Body of pancreas (tissue), 4 donors: ENCODE results near the gene SLC25A46. TPM values are rescaled to one million over a fixed set of nuclear protein-coding genes. Genes with fewer than 3 reads are reported as not detected.
"Not testable (repeated sequence)": the region's sequence is repeated elsewhere in the genome, so short reads cannot be mapped to it uniquely, and the experiment has no call there.

Source experiments
- ATAC-seq: fragments of 150-250 bp; one replicate; pipeline ENCODE4 v1.9.1; 2016
- DNase-seq, 4 donors: peaks; one replicate each; pipeline ENCODE4 v3.0.0-alpha.2; 2019
- H3K27ac ChIP-seq, 4 donors: fragments of 200-600 bp; sonication (generic); 1 replicate in 3 of 4; 2 replicates in 1 of 4; pipeline versions ENCODE4 v1.5.1 to v1.6.1; 2016 to 2019; ENCODE audit warnings: mild to moderate bottlenecking in 1 of 4, mixed read lengths in 1 of 4, moderate library complexity in 1 of 4
- H3K27me3 ChIP-seq, 2 donors: fragments of 200-600 bp; sonication (generic); one replicate each; pipeline ENCODE4 v1.6.0; 2016; ENCODE audit warnings: mild to moderate bottlenecking in 1 of 2
- H3K36me3 ChIP-seq, 2 donors: fragments of 200-600 bp; sonication (generic); replicated peaks in 1 of 2; 2 replicates each; pipeline ENCODE4 v1.5.1; 2016; ENCODE audit warnings: low read depth in 2 of 2; ENCODE audit not compliant: insufficient read depth in 1 of 2
- H3K4me1 ChIP-seq: fragments of 200-600 bp; sonication (generic); one replicate; pipeline ENCODE4 v1.6.0; 2016
- H3K4me3 ChIP-seq, 2 donors: fragments of 200-600 bp; sonication (generic); 1 replicate in 1 of 2; 2 replicates in 1 of 2; pipeline ENCODE4 v1.5.1; 2016 to 2019
- H3K9me3 ChIP-seq, 3 donors: fragments of 200-600 bp; sonication (generic); 1 replicate in 2 of 3; 2 replicates in 1 of 3; pipeline ENCODE4 v1.5.1; 2016
- POLR2A ChIP-seq, 3 donors: fragments of 450-650 bp; IDR thresholded peaks; one replicate each; pipeline ENCODE4 v1.6.1; 2016; ENCODE audit warnings: antibody characterized with exemption in 3 of 3, mild to moderate bottlenecking in 2 of 3
- WGBS, 2 donors: methylation state at CpG; one replicate each; pipeline ENCODE4 v1.1.5; 2017; 5-methylcytosine and 5-hydroxymethylcytosine counted together
- intact Hi-C: fragments of 100-400 bp; cut with DNase I; formaldehyde crosslinking; loops from one replicate; pipeline ENCODE4 v1.15.1; 2023
- total RNA-seq, 2 donors: library from RNA; depleted of rRNA; stranded (reverse); fragments of >200 nt; gene quantifications; one replicate each; pipeline ENCODE4 v1.1.0, GENCODE V29; 2016
- TF ChIP-seq, protein P1 (sequence below), 7 experiments: fragments of 450-650 bp in 4 of 7; fragments of 200-600 bp in 3 of 7; sonication (generic) in 3 of 7; IDR thresholded peaks; one replicate each; pipeline ENCODE4 v1.5.1; 2016 to 2019; ENCODE audit warnings: antibody characterized with exemption in 7 of 7

Gene SLC25A46
- total RNA-seq, 2 donors from 2014 or later = 30.7 to 36.3 TPM

GRCh38 chr5:110785356-110785755 lies 46.5 kb downstream of the SLC25A46 start:
- DNase-seq = no peak
- H3K4me1 ChIP-seq = no peaks in the 10 kb centered on the region
- no peaks in the 10 kb centered on the region for H3K9me3 ChIP-seq
- no peak for ATAC-seq
- TF ChIP-seq POLR2A (IDR thresholded peaks at IDR 0.05) = no peak
- TF ChIP-seq, protein P1, sequence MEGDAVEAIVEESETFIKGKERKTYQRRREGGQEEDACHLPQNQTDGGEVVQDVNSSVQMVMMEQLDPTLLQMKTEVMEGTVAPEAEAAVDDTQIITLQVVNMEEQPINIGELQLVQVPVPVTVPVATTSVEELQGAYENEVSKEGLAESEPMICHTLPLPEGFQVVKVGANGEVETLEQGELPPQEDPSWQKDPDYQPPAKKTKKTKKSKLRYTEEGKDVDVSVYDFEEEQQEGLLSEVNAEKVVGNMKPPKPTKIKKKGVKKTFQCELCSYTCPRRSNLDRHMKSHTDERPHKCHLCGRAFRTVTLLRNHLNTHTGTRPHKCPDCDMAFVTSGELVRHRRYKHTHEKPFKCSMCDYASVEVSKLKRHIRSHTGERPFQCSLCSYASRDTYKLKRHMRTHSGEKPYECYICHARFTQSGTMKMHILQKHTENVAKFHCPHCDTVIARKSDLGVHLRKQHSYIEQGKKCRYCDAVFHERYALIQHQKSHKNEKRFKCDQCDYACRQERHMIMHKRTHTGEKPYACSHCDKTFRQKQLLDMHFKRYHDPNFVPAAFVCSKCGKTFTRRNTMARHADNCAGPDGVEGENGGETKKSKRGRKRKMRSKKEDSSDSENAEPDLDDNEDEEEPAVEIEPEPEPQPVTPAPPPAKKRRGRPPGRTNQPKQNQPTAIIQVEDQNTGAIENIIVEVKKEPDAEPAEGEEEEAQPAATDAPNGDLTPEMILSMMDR (IDR thresholded peaks at IDR 0.05) = no peak
- no peak overlapping the region for H3K27ac ChIP-seq
- no peak overlapping the region for H3K4me3 ChIP-seq
- no peaks in the 10 kb centered on the region for H3K27me3 ChIP-seq
- WGBS, 2 donors = 39 to 52% methylated on average over 1 of the region's 1 CpG
- H3K36me3 ChIP-seq = no peaks in the 10 kb centered on the region
- intact Hi-C loops = no loop called here

- intact Hi-C loops, H3K4me1 ChIP-seq, H3K36me3 ChIP-seq, DNase-seq, H3K27ac ChIP-seq, H3K4me3 ChIP-seq, ATAC-seq, H3K9me3 ChIP-seq, H3K27me3 ChIP-seq: not testable (repeated sequence)
- 83 to 99% methylated on average over 3 of the region's 3 CpGs for WGBS, 2 donors
Measured at GRCh38 chr5:110788006-110788405, 49.2 kb downstream of the SLC25A46 start.

- H3K4me1 ChIP-seq = no peaks in the 10 kb centered on the region
- no peak for TF ChIP-seq POLR2A (IDR thresholded peaks at IDR 0.05)
- TF ChIP-seq, protein P1 (IDR thresholded peaks at IDR 0.05) = no peak
- DNase-seq (no peak), ATAC-seq (no peak)
- H3K27ac ChIP-seq = no peak overlapping the region
- H3K4me3 ChIP-seq = no peak overlapping the region
- WGBS, 2 donors = 43 to 52% methylated on average over 1 of the region's 1 CpG
- no peaks in the 10 kb centered on the region for H3K9me3 ChIP-seq
- H3K36me3 ChIP-seq = no peaks in the 10 kb centered on the region
- intact Hi-C loops = no loop called here
- H3K27me3 ChIP-seq = no peaks in the 10 kb centered on the region
Measured at GRCh38 chr5:110790673-110791072, 51.9 kb downstream of the SLC25A46 start.

- no peaks in the 10 kb centered on the region for H3K27me3 ChIP-seq
- no peak overlapping the region for H3K27ac ChIP-seq
- H3K9me3 ChIP-seq = peaks cover 0 to 6% (median 0%) of the 10 kb centered on the region in 3 donors
- 33 to 55% methylated on average over 1 of the region's 1 CpG for WGBS, 2 donors
- no peaks in the 10 kb centered on the region for H3K4me1 ChIP-seq
- intact Hi-C loops = no loop called here
- DNase-seq (no peak), ATAC-seq (no peak)
- H3K4me3 ChIP-seq = no peak overlapping the region
- H3K36me3 ChIP-seq = no peaks in the 10 kb centered on the region
- TF ChIP-seq, protein P1 (IDR thresholded peaks at IDR 0.05) = no peak
- no peak for TF ChIP-seq POLR2A (IDR thresholded peaks at IDR 0.05)
Measured at GRCh38 chr5:110802998-110803397, 64.2 kb downstream of the SLC25A46 start.

DNA sequence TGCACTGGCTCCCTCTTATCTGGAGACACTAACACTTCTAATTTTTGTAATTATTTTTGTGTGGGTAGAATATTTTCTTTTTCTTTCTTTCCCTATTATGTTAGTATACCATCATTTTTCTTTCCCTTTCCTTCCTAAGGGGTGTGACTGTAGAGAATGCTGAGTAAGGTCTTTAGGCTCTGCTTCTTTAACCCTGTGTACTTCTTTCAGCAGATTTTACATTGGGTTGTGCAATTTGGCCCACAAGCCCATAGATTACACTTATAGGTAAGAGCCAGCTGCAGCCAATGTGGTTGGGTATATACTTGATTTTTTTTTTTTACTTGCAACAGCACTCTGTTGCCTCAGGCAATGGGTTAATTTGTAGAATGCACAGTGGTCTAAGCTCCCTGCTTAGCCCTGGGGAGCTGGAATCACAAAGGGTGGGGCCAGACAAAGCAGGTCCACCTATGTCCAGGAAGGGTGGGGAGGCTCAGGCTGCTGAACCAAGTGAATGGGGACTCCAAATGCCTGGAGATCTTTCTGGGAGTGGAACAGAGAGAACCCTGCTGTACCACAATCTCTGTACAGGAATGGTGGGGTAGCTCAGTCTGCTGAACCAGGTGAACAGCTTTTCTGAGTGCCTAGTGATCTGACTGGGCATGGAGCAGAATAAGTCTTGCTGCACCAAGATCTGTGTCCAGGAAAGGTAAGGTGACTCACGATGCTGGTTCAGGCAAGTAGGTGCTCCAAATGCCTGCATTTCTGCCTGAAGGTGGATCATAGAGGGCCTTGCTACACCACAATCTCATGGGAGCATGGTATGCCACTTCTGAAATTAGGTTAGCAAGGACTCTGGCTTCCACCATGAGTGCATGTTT lies 64.9 kb downstream of the SLC25A46 start:
- Histone ChIP-seq H3K27ac (no peak overlapping the region), H3K4me1 (no peaks in the 10 kb centered on the region), H3K4me3 (no peak overlapping the region), H3K27me3 (no peaks in the 10 kb centered on the region), H3K9me3 (peaks cover 0 to 6% (median 0%) of the 10 kb centered on the region in 3 donors), H3K36me3 (no peaks in the 10 kb centered on the region)
- no peak for ATAC-seq
- TF ChIP-seq POLR2A (IDR thresholded peaks at IDR 0.05) = no peak
- TF ChIP-seq, protein P1 (IDR thresholded peaks at IDR 0.05) = no peak
- intact Hi-C loops = no loop called here
- WGBS, 2 donors = 20% methylated on average over 1 of the region's 1 CpG; no CpG with 5 or more reads in 1 of the 2 donors
- no peak for DNase-seq
